ENCODE measurements around the gene ZSWIM3.

ZSWIM3 gene

DNA sequence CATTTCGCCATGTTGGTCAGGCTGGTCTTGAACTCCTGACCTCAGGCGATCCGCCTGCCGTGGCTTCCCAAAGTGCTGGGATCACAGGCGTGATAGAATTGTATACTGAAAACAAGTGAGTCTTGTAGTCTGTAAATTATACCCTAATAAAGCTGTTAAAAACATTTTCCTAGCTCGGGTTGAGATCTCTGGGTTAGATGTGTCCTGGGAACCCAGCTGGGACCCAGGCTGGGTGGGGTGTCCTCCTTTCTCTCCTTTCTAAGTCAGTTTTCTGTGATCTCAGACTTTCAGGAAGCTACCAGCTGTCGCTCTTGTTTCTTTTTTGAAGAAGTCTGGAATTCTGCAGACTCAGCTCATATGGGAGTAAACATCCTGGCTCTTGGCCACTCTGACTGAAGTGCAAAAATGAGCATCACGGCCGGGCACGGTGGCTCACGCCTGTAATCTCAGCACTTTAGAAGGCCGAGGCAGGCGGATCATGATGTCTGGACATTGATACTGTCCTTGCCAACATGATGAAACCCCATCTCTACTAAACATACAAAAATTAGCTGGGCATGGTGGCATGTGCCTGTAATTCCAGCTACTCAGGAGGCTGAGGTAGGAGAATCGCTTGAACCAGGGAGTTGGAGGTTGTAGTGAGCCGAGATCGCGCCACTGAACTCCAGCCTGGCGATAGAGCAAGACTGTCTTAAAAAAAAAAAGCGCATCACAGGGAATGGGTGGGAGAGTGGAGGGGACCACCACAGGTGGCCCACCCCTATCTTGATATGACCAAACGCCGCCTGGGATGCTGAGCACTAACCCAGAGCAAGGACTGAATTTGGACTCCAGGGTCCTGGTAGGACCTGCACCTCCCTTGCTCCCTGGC, 67.2 kb downstream of the ZSWIM3 start:
- DNase-seq (ENCODE audit: extremely low spot score, insufficient read length, low read depth), result no peak
- no peak for FAIRE-seq

DNA sequence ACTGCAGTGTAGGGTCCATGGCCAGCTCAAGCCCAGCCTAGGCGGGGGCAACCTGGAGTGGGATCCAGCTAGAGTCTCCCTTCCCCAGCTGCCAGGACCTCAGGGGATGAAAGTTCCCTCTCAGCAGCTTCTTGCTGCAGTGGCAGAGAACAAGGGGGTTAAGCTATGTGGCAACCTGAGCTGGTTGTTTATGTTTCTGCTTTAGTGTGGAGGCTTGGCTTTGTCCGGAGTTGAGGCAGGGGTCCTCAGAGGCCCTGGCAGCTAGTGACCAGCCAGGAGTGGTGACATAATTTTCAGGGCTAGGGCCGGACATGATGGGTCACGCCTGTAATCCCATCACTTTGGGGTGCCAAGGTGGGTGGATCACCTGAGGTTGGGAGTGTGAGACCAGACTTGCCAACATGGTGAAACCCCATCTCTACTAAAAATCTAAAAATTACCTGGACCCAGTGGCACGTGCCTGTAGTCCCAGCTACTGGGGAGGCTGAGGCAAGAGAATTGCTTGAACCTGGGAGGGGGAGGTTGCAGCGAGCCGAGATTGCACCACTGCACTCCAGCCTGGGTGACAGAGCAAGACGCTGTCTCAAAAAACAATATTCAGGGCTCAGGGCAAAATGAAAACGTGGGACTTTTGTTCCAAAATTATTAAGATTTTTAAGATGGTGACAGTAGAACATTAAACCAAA, 68.5 kb downstream of the ZSWIM3 start:
- no peak for FAIRE-seq
- no peak for DNase-seq (ENCODE audit: extremely low spot score, insufficient read length, low read depth)

GRCh38 chr20:45926731-45927070, 69.3 kb downstream of the ZSWIM3 start:
- DNase-seq (ENCODE audit: extremely low spot score, insufficient read length, low read depth), result no peak
- FAIRE-seq, result no peak

- no peak for FAIRE-seq
- no peak for DNase-seq (ENCODE audit: extremely low spot score, insufficient read length, low read depth)
Measured at GRCh38 chr20:45927071-45927878, 69.9 kb downstream of the ZSWIM3 start.
